ENCODE data around the gene MS4A14.

The MS4A14 gene

GRCh38 chr11:60371854-60372253 is 24.4 kb upstream of the MS4A14 start:
- H3K4me3 ChIP-seq (replicated peaks; ENCODE audit: insufficient read depth, low read length), result no peak overlapping the region
- H3K27ac ChIP-seq (replicated peaks), result no peak overlapping the region
- DNase-seq (ENCODE audit: low read depth in 1 of 2, low spot score in 1 of 2), result no peak
- H3K27me3 ChIP-seq (ENCODE audit: insufficient read depth, poor library complexity, severe bottlenecking), result no peaks in the 10 kb centered on the region
- TF ChIP-seq GABPA (IDR thresholded peaks at IDR 0.05; ENCODE audit: low read depth) (no peak), SPI1 (IDR thresholded peaks at IDR 0.05; ENCODE audit: borderline replicate concordance, low read depth) (no peak)
- TF ChIP-seq, protein P1, sequence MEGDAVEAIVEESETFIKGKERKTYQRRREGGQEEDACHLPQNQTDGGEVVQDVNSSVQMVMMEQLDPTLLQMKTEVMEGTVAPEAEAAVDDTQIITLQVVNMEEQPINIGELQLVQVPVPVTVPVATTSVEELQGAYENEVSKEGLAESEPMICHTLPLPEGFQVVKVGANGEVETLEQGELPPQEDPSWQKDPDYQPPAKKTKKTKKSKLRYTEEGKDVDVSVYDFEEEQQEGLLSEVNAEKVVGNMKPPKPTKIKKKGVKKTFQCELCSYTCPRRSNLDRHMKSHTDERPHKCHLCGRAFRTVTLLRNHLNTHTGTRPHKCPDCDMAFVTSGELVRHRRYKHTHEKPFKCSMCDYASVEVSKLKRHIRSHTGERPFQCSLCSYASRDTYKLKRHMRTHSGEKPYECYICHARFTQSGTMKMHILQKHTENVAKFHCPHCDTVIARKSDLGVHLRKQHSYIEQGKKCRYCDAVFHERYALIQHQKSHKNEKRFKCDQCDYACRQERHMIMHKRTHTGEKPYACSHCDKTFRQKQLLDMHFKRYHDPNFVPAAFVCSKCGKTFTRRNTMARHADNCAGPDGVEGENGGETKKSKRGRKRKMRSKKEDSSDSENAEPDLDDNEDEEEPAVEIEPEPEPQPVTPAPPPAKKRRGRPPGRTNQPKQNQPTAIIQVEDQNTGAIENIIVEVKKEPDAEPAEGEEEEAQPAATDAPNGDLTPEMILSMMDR (IDR thresholded peaks at IDR 0.05; ENCODE audit: insufficient read depth, low read length), result no peak

GRCh38 chr11:60372767-60373166 is 23.5 kb upstream of the MS4A14 start:
- no peak for DNase-seq (ENCODE audit: low read depth in 1 of 2, low spot score in 1 of 2)
- H3K27me3 ChIP-seq (ENCODE audit: insufficient read depth, poor library complexity, severe bottlenecking), result no peaks in the 10 kb centered on the region
- H3K4me3 ChIP-seq (replicated peaks; ENCODE audit: insufficient read depth, low read length), result no peak overlapping the region
- no peak overlapping the region for H3K27ac ChIP-seq (replicated peaks)
- TF ChIP-seq POLR2AphosphoS5 (IDR thresholded peaks at IDR 0.05; ENCODE audit: low read depth), result no peak
- TF ChIP-seq, protein P2, sequence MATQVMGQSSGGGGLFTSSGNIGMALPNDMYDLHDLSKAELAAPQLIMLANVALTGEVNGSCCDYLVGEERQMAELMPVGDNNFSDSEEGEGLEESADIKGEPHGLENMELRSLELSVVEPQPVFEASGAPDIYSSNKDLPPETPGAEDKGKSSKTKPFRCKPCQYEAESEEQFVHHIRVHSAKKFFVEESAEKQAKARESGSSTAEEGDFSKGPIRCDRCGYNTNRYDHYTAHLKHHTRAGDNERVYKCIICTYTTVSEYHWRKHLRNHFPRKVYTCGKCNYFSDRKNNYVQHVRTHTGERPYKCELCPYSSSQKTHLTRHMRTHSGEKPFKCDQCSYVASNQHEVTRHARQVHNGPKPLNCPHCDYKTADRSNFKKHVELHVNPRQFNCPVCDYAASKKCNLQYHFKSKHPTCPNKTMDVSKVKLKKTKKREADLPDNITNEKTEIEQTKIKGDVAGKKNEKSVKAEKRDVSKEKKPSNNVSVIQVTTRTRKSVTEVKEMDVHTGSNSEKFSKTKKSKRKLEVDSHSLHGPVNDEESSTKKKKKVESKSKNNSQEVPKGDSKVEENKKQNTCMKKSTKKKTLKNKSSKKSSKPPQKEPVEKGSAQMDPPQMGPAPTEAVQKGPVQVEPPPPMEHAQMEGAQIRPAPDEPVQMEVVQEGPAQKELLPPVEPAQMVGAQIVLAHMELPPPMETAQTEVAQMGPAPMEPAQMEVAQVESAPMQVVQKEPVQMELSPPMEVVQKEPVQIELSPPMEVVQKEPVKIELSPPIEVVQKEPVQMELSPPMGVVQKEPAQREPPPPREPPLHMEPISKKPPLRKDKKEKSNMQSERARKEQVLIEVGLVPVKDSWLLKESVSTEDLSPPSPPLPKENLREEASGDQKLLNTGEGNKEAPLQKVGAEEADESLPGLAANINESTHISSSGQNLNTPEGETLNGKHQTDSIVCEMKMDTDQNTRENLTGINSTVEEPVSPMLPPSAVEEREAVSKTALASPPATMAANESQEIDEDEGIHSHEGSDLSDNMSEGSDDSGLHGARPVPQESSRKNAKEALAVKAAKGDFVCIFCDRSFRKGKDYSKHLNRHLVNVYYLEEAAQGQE (IDR thresholded peaks at IDR 0.05; ENCODE audit: insufficient replicate concordance, low read depth), result no peak
- TF ChIP-seq, protein P1 (IDR thresholded peaks at IDR 0.05; ENCODE audit: insufficient read depth, low read length), result no peak

- Histone ChIP-seq H3K27me3 (ENCODE audit: insufficient read depth, poor library complexity, severe bottlenecking) (no peaks in the 10 kb centered on the region), H3K27ac (replicated peaks) (no peak overlapping the region), H3K4me3 (replicated peaks; ENCODE audit: insufficient read depth, low read length) (no peak overlapping the region)
- DNase-seq (ENCODE audit: low read depth in 1 of 2, low spot score in 1 of 2), result no peak
- TF ChIP-seq, protein P1 (IDR thresholded peaks at IDR 0.05; ENCODE audit: insufficient read depth, low read length), result no peak
- TF ChIP-seq, protein P2 (IDR thresholded peaks at IDR 0.05; ENCODE audit: insufficient replicate concordance, low read depth), result no peak
- TF ChIP-seq SPI1 (IDR thresholded peaks at IDR 0.05; ENCODE audit: borderline replicate concordance, low read depth), result no peak
Observed at GRCh38 chr11:60375316-60375715, 20.9 kb upstream of the MS4A14 start.

DNA sequence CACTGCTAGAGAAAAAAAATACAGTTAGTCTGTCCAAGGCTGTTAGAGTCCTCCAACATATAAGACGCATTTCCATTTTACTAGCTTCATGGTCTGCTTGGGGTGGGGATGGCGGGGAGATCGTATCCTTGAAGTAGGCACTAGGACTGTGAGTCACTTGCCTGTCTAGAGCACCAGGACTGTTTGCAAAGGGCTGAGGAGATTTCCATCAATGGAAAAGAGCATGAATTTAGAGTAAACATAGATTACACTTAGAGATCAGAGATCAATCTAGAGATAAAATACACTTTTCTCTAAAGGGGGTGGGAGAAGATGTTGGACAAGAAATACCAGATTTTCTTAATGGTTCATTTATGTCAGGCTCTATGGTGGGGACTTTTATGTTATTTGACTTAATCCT is 19.7 kb upstream of the MS4A14 start:
- TF ChIP-seq, protein P1 (IDR thresholded peaks at IDR 0.05; ENCODE audit: insufficient read depth, low read length), result no peak
- TF ChIP-seq SPI1 (IDR thresholded peaks at IDR 0.05; ENCODE audit: borderline replicate concordance, low read depth) (no peak), GABPA (IDR thresholded peaks at IDR 0.05; ENCODE audit: low read depth) (no peak), POLR2AphosphoS5 (IDR thresholded peaks at IDR 0.05; ENCODE audit: low read depth) (no peak)
- TF ChIP-seq, protein P2 (IDR thresholded peaks at IDR 0.05; ENCODE audit: insufficient replicate concordance, low read depth), result no peak
- no peak for DNase-seq (ENCODE audit: low read depth in 1 of 2, low spot score in 1 of 2)
- Histone ChIP-seq H3K27ac (replicated peaks) (no peak overlapping the region), H3K27me3 (ENCODE audit: insufficient read depth, poor library complexity, severe bottlenecking) (no peaks in the 10 kb centered on the region), H3K4me3 (replicated peaks; ENCODE audit: insufficient read depth, low read length) (no peak overlapping the region)

Measured in HL-60 (cell line).